HG03064 (cell line): ENCODE data around the gene HMGB1.

ENCODE experiments used
- ATAC-seq: cut with Tn5 transposase; IDR thresholded peaks from one replicate; pipeline ENCODE4 v1.9.1; 2021; ENCODE audit warnings: low read depth; ENCODE audit not compliant: unreplicated experiment

The HMGB1 gene

GRCh38 chr13:30435911-30436451 is 29.8 kb downstream of the HMGB1 start:
- no peak for ATAC-seq

GRCh38 chr13:30431269-30431940 is 34.3 kb downstream of the HMGB1 start:
- no peak for ATAC-seq

GRCh38 chr13:30429721-30430694 is 35.7 kb downstream of the HMGB1 start:
- peak; percentile 50 for ATAC-seq

GRCh38 chr13:30429235-30429634 is 36.5 kb downstream of the HMGB1 start:
- no peak for ATAC-seq

GRCh38 chr13:30423891-30424290 is 41.8 kb downstream of the HMGB1 start:
- ATAC-seq = no peak

GRCh38 chr13:30422054-30422839 is 43.5 kb downstream of the HMGB1 start, which contains the start of gene UBE2L5:
Gene UBE2L5, plus strand, starts transcription at chr13:30422493. Its CDS starts 5,498 bp downstream, at chr13:30427991.
- peak; percentile 57 for ATAC-seq

GRCh38 chr13:30421093-30422053 is 44.4 kb downstream of the HMGB1 start:
- ATAC-seq = no peak

- ATAC-seq = no peak
Observed at GRCh38 chr13:30418717-30419459, 46.8 kb downstream of the HMGB1 start.

- ATAC-seq = no peak
Observed at GRCh38 chr13:30418075-30418716, 47.5 kb downstream of the HMGB1 start.

- no peak for ATAC-seq
Observed at GRCh38 chr13:30416471-30416870, 49.3 kb downstream of the HMGB1 start.

- peak; percentile 61 for ATAC-seq
Observed at GRCh38 chr13:30415430-30416030, 50.2 kb downstream of the HMGB1 start.

GRCh38 chr13:30413842-30414241 is 51.9 kb downstream of the HMGB1 start:
- ATAC-seq = no peak

- ATAC-seq = no peak
Observed at GRCh38 chr13:30412346-30412745, 53.4 kb downstream of the HMGB1 start.

GRCh38 chr13:30410705-30411125 is 55.0 kb downstream of the HMGB1 start:
- ATAC-seq = no peak

- no peak for ATAC-seq
Observed at GRCh38 chr13:30409886-30410704, 55.6 kb downstream of the HMGB1 start.

- peak; percentile 87 for ATAC-seq
Observed at GRCh38 chr13:30408319-30409101, 57.2 kb downstream of the HMGB1 start.
